Calu3 (cell line): ENCODE data around the gene RPS15. TPM values are rescaled to one million over a fixed set of nuclear protein-coding genes. Genes with fewer than 3 reads are reported as not detected.

ENCODE experiments used
- BruUV-seq: library from RNA; stranded (reverse); fragments of 400-500 nt; replicated peaks from 2 replicates; lab custom pipeline; 2021; lab: Mats Ljungman, UMichigan
- CTCF ChIA-PET: fragments of 300-600 bp; sonication (Branson Sonifier 250); formaldehyde crosslinking; loops from one replicate; lab custom pipeline; 2022; ENCODE audit warnings: antibody characterized with exemption; lab: Charles Lee
- DNase-seq: peaks from one replicate; pipeline ENCODE4 v3.0.0; 2022
- H3K27ac Mint-ChIP-seq: one replicate; pipeline ENCODE4 v1.8.0; 2022; ENCODE audit warnings: mixed read lengths; ENCODE audit not compliant: unreplicated experiment
- H3K27me3 Mint-ChIP-seq: one replicate; pipeline ENCODE4 v1.8.0; 2022; ENCODE audit warnings: mixed read lengths; ENCODE audit not compliant: unreplicated experiment
- H3K36me3 Mint-ChIP-seq: one replicate; pipeline ENCODE4 v1.8.0; 2022; ENCODE audit warnings: mild to moderate bottlenecking, moderate library complexity, mixed read lengths; ENCODE audit not compliant: insufficient read depth, unreplicated experiment
- H3K4me1 Mint-ChIP-seq: one replicate; pipeline ENCODE4 v1.8.0; 2022; ENCODE audit warnings: mild to moderate bottlenecking, low read depth, mixed read lengths; ENCODE audit not compliant: unreplicated experiment
- H3K4me3 Mint-ChIP-seq: one replicate; pipeline ENCODE4 v1.8.0; 2022; ENCODE audit warnings: mild to moderate bottlenecking, low read depth, moderate library complexity, mixed read lengths; ENCODE audit not compliant: unreplicated experiment
- H3K9me3 Mint-ChIP-seq: one replicate; pipeline ENCODE4 v1.8.0; 2022; ENCODE audit warnings: low read depth, mixed read lengths; ENCODE audit not compliant: unreplicated experiment
- CTCF ChIP-seq: fragments of 200-600 bp; IDR thresholded peaks from one replicate; pipeline ENCODE4 v1.8.0; 2022; ENCODE audit warnings: antibody characterized with exemption; ENCODE audit not compliant: unreplicated experiment
- intact Hi-C: fragments of 100-400 bp; cut with micrococcal nuclease; formaldehyde crosslinking; loops from one replicate; pipeline ENCODE4 v1.10.0; 2022; ENCODE audit not compliant: unreplicated experiment
- total RNA-seq: library from RNA; stranded (reverse); gene quantifications from 2 replicates; pipeline ENCODE4 v1.2.3, GENCODE V29; 2022

Gene RPS15
- total RNA-seq, 1 experiment from 2014 or later: 628 TPM

DNA sequence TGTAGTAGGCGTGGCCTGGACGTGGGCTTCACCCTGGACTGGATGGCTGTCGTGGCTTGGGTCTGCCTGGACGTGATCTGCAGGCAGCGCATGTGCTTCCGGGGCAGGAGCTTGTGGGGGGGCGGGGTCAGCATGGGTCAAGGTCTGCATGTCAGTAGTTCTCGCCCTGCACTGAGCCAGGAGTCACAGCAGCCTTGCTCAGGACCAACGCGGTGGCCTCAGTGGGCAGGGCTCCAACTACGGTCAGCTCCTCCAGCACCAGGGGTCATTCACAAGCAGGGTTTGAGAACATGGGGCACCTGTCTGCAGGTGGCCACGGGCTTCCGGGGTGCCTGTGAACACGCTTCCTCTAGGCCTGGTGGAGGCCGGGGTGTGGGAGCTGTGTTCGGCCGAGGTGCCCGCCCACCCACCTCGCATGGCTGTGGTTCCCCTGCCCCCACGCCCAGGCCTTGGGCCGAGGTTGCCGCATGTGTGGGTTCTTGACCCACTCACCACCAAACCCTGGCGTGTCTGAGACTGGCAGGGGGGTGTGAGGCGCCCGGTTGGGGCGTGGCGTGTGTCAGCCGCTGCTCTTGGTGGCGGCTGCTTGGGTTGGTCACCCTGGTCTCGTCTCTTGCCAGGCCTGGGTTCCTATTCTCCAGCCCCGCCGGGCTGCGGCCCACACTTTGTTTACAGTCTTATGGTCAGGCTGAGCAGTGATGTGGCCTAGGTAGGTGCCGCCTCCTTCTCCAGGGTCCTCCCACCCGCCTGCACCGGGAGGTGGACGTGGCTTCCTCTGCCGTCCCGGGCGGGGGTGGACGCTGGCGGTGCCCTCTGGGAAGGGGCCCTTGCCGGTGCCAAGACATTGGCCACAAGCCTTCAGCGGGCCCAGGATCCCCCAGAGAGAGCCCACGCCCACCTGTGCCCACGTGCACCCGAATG is 4.8 kb upstream of the RPS15 start:
- H3K9me3 Mint-ChIP-seq: no peaks in the 10 kb centered on the region
- no peaks in the 10 kb centered on the region for H3K27me3 Mint-ChIP-seq
- CTCF ChIA-PET: no interaction called here
- H3K27ac Mint-ChIP-seq: no peak overlapping the region
- TF ChIP-seq CTCF: no peak
- H3K36me3 Mint-ChIP-seq: peaks cover 21% of the 10 kb centered on the region
- intact Hi-C loops: no loop called here
- H3K4me3 Mint-ChIP-seq: no peak overlapping the region
- BruUV-seq: no TSS peak
- no peaks in the 10 kb centered on the region for H3K4me1 Mint-ChIP-seq
- DNase-seq: no peak

GRCh38 chr19:1434040-1434366 is 4.2 kb upstream of the RPS15 start:
- Mint-ChIP-seq H3K9me3 (no peaks in the 10 kb centered on the region), H3K4me1 (no peaks in the 10 kb centered on the region), H3K4me3 (no peak overlapping the region), H3K27ac (no peak overlapping the region), H3K36me3 (peaks cover 28% of the 10 kb centered on the region), H3K27me3 (no peaks in the 10 kb centered on the region)
- no TSS peak for BruUV-seq
- TF ChIP-seq CTCF: no peak
- CTCF ChIA-PET: no interaction called here
- DNase-seq: no peak
- intact Hi-C loops: no loop called here

DNA sequence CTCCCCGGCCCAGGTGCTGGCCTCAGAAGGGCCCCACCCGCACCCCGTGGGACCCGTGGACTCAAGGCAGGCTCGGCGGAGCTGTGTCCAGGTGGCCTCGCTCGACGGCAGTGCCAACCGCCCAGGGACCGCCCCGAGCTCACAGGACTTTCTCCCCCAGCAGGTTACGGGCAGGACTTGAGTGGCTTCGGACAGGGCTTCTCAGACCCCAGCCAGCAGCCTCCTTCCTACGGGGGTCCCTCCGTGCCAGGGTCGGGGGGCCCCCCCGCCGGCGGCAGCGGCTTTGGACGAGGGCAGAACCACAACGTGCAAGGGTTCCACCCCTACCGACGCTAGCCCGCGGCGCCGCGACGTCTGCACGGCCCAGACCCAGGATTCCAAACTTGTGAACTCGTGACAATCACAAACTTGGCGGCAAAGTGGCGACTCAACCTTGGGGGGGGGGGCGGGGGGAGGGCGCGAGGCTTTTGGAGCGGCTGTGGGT is 3.6 kb upstream of the RPS15 start:
- Mint-ChIP-seq H3K36me3 (peaks cover 34% of the 10 kb centered on the region), H3K27ac (no peak overlapping the region), H3K27me3 (no peaks in the 10 kb centered on the region), H3K9me3 (no peaks in the 10 kb centered on the region), H3K4me1 (no peaks in the 10 kb centered on the region), H3K4me3 (no peak overlapping the region)
- no peak for DNase-seq
- CTCF ChIA-PET: no interaction called here
- intact Hi-C loops: no loop called here
- BruUV-seq: no TSS peak
- no peak for TF ChIP-seq CTCF

GRCh38 chr19:1435378-1435989 is 2.7 kb upstream of the RPS15 start:
- H3K4me1 Mint-ChIP-seq: no peaks in the 10 kb centered on the region
- no peaks in the 10 kb centered on the region for H3K27me3 Mint-ChIP-seq
- peaks cover 42% of the 10 kb centered on the region for H3K36me3 Mint-ChIP-seq
- TF ChIP-seq CTCF: no peak
- CTCF ChIA-PET: no interaction called here
- BruUV-seq: no TSS peak
- intact Hi-C loops: no loop called here
- no peak overlapping the region for H3K4me3 Mint-ChIP-seq
- H3K9me3 Mint-ChIP-seq: no peaks in the 10 kb centered on the region
- no peak for DNase-seq
- no peak overlapping the region for H3K27ac Mint-ChIP-seq
